IPS-15b (cell line): ENCODE measurements around the gene LYRM7.
"Not testable (repeated sequence)": the region's sequence is repeated elsewhere in the genome, so short reads cannot be mapped to it uniquely, and the experiment has no call there.

ENCODE experiments used
- H3K27me3 ChIP-seq: one replicate; pipeline ENCODE4 v1.6.1; 2013; ENCODE audit warnings: low read length; ENCODE audit not compliant: control insufficient read depth, insufficient read depth
- H3K36me3 ChIP-seq: one replicate; pipeline ENCODE4 v1.6.1; 2013; ENCODE audit warnings: low read length; ENCODE audit not compliant: control insufficient read depth, insufficient read depth
- H3K4me1 ChIP-seq: one replicate; pipeline ENCODE4 v1.6.1; 2013; ENCODE audit warnings: mild to moderate bottlenecking, low read length; ENCODE audit not compliant: control insufficient read depth, insufficient read depth
- H3K4me3 ChIP-seq: one replicate; pipeline ENCODE4 v1.5.1; 2013; ENCODE audit warnings: low read depth, low read length
- H3K9ac ChIP-seq: one replicate; pipeline ENCODE4 v1.6.1; 2013; ENCODE audit warnings: low read depth, mild to moderate bottlenecking, low read length
- H3K9me3 ChIP-seq: one replicate; pipeline ENCODE4 v1.6.1; 2013; ENCODE audit warnings: mild to moderate bottlenecking, low read length; ENCODE audit not compliant: control insufficient read depth, insufficient read depth

The LYRM7 gene

DNA sequence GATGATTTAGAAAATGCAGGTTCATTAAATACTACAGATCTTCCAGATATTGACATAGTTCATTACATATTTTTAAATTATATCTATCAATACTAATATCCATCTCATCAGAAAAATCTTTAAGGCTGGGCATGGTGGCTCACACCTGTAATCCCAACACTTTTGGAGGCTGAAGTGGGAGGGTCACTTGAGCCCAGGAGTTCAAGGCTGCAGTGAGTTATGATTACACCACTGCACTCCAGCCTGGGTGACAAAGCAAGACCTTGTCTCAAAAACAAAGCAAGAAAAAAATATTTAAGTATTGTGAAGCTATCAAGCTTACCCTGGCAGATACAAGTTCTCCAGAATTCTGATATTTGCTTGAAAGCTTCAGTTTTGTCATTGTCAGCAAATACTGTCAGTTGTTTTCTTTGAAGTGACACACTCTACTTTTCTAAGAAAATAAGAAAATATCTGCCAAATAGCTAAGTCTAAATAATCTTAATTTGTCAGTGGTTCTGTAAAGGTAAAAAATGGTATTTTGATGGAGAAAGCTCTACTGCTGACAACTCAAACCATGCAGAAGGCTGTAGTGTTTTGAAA is 14.9 kb downstream of the LYRM7 start:
- H3K9ac ChIP-seq = no peak overlapping the region
- no peaks in the 10 kb centered on the region for H3K27me3 ChIP-seq
- no peak overlapping the region for H3K4me3 ChIP-seq

DNA sequence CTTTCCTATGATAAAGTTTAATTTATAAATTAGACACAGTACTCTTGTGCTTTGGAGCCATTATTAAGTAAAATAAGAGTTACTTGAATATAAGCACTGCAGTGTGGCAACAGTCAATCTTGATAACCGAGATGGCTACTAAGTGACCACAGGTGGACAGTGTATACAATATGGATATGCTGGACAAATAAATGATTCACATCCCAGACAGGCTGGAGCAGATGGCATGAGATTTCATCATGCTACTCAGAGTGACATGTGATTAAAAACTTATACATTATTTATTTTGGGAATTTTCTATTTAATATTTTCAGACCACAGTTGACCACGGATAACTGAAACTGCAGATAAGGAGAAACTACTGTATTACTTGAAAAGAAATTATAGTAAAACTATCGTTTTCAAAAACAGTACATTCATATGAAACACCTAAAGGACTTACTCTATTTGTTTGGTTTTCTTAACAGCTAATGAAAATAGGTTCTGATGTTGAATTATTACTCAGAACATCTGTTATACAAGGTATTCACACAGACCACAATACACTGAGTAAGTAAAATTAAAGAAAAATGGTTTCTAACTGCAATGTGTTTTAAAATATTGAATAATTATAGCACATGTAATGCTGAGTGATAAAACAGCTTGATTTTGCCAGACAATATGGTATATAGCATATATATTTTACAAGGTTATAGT is 16.0 kb downstream of the LYRM7 start:
- H3K27me3 ChIP-seq = no peaks in the 10 kb centered on the region
- no peaks in the 10 kb centered on the region for H3K9me3 ChIP-seq
- H3K4me1 ChIP-seq = no peaks in the 10 kb centered on the region
- H3K9ac ChIP-seq = no peak overlapping the region
- H3K36me3 ChIP-seq = no peaks in the 10 kb centered on the region
- H3K4me3 ChIP-seq = no peak overlapping the region

More for the DNA sequence above, 14.9 kb downstream of the LYRM7 start:
- Histone ChIP-seq H3K36me3 (no peaks in the 10 kb centered on the region), H3K4me1 (no peaks in the 10 kb centered on the region), H3K9me3 (no peaks in the 10 kb centered on the region)

DNA sequence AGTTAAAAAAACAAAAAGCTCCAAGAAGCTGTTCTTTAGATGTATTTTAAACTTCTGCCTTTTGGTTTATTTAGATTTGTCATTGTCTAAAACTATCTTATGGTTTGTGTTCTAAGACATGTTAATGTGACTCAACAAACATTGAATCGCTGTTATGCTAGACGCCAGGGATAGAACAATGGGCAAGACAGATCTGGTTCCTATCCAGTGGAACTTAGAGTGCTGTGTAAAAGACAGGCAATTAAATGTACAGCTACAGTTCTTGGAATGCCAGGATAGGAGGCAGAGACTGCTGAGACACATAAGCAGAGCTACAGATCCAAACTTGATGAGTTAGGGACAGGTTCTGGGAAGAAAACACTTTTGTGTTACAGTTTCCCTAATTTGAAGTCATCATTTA is 22.4 kb downstream of the LYRM7 start:
- Histone ChIP-seq H3K4me3 (no peak overlapping the region), H3K36me3 (no peaks in the 10 kb centered on the region), H3K4me1 (no peaks in the 10 kb centered on the region), H3K9me3 (no peaks in the 10 kb centered on the region), H3K27me3 (no peaks in the 10 kb centered on the region), H3K9ac (no peak overlapping the region)

DNA sequence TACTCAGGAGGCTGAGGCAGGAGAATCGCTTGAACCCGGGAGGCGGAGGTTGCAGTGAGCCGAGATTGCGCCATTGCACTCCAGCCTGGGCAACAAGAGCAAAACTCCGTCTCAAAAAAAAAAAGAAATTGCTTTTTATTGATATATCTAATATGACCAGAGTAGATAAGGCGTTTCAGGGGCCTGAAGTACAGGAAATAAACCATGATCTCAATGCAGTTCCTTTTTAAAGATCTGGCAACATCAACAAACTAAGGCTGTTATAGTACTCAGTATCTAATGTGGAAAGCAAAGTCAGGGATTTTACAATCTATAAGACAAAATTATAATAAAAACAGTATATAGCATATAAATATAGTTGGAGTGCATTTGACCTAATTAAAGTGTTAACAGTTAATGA is 23.2 kb downstream of the LYRM7 start:
- not testable (repeated sequence) for H3K9ac ChIP-seq, H3K27me3 ChIP-seq, H3K4me3 ChIP-seq, H3K36me3 ChIP-seq, H3K4me1 ChIP-seq, H3K9me3 ChIP-seq

DNA sequence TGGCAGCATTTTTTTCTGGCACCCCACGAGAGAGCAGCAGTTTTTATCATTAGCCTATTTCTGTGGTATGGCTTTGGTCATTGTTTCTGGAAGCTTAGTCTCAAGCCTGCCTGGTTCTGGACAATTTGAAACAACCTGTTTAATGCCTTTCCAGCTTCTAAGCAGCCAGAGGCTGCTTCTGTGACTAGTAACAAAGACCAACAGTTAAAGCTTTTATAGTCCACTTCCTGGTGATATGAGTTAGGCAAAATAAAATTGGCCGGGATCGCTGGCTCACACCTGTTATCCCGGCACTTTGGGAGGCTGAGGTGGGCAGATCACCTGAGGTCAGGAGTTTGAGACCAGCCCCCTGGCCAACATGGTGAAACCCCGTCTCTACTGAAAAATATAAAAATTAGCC is 24.0 kb downstream of the LYRM7 start:
- no peak overlapping the region for H3K9ac ChIP-seq
- no peaks in the 10 kb centered on the region for H3K4me1 ChIP-seq
- H3K4me3 ChIP-seq = no peak overlapping the region
- H3K9me3 ChIP-seq = no peaks in the 10 kb centered on the region
- no peaks in the 10 kb centered on the region for H3K36me3 ChIP-seq
- H3K27me3 ChIP-seq = no peaks in the 10 kb centered on the region

DNA sequence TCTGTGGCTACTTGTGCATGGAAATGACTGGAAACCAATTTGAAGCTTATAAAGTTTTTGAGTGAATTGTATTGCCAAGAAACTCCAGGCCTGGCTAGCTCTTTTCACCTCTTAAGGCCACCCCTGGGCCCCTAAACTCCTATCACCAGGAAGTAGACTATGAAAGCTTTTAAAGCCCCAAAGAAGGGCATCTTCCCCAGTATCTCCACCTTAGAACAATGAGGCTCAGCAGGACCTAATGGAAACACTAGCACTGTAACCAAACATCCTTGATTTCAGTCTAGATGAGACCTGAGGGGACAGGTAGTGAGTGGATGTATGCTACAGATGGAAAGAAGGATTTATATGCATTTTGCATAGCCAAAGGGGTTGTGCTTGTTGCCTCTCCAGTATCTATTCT is 25.0 kb downstream of the LYRM7 start:
- H3K9me3 ChIP-seq = no peaks in the 10 kb centered on the region
- H3K4me3 ChIP-seq = no peak overlapping the region
- no peaks in the 10 kb centered on the region for H3K36me3 ChIP-seq
- no peaks in the 10 kb centered on the region for H3K27me3 ChIP-seq
- no peak overlapping the region for H3K9ac ChIP-seq
- no peaks in the 10 kb centered on the region for H3K4me1 ChIP-seq

DNA sequence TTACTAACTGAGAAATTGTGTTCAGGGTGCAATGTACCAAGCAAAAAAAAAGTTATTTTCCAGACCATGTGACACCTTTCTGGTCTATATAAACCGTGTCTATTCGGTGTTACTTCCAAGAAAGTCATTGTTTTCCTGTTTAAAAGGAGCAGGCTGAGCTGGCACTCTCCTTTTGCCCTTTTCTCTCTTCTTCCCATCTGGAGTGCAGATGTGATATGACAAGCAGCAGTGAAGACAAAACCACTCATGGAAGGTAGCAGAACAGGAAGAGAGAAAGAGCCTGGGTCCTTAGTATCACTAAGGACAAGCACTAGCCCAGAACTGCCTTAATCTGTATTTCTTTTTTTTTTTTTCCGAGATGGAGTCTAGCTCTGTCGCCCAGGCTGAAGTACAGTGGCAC is 25.6 kb downstream of the LYRM7 start:
- no peak overlapping the region for H3K9ac ChIP-seq
- no peaks in the 10 kb centered on the region for H3K27me3 ChIP-seq
- H3K9me3 ChIP-seq = no peaks in the 10 kb centered on the region
- no peaks in the 10 kb centered on the region for H3K4me1 ChIP-seq
- H3K36me3 ChIP-seq = no peaks in the 10 kb centered on the region
- H3K4me3 ChIP-seq = no peak overlapping the region

DNA sequence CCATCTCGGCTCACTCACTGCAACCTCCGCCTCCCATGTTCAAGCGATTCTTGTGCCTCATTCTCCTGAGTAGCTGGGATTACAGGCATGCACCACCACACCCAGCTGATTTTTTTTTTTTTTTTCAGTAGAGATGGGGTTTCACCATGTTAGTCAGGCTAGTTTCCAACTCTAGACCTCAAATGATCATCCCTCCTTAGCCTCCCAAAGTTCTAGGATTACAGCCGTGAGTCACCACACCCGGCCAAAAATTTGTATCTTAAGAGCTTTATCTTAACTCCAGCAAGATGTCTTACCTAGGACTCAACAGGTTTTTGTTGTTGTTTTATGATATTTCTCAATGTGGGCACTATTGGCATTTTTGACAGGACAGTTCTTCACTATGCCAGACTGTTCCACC is 27.9 kb downstream of the LYRM7 start:
- Histone ChIP-seq H3K36me3 (no peaks in the 10 kb centered on the region), H3K4me3 (no peak overlapping the region), H3K9me3 (no peaks in the 10 kb centered on the region), H3K9ac (no peak overlapping the region), H3K27me3 (no peaks in the 10 kb centered on the region), H3K4me1 (no peaks in the 10 kb centered on the region)

DNA sequence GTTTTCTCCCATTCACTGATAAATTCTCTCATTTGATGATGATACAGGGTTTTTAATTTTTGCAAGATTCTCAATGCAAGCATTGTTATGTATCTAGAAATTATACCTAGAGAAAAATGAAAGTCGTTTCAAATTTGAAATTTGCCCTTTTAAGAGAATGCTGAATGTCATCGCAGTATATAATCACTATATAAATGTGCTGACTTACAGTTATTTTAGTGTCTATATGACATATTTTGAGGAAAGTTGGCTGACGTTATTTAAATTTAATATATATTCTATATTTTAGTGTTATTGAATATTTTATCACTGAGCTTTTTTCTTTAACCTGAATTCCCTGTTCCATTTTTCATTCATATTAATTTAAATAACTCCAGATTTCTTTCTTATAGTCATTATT is 29.8 kb downstream of the LYRM7 start:
- Histone ChIP-seq H3K4me3 (no peak overlapping the region), H3K9ac (no peak overlapping the region), H3K4me1 (no peaks in the 10 kb centered on the region), H3K36me3 (no peaks in the 10 kb centered on the region), H3K9me3 (no peaks in the 10 kb centered on the region), H3K27me3 (no peaks in the 10 kb centered on the region)

DNA sequence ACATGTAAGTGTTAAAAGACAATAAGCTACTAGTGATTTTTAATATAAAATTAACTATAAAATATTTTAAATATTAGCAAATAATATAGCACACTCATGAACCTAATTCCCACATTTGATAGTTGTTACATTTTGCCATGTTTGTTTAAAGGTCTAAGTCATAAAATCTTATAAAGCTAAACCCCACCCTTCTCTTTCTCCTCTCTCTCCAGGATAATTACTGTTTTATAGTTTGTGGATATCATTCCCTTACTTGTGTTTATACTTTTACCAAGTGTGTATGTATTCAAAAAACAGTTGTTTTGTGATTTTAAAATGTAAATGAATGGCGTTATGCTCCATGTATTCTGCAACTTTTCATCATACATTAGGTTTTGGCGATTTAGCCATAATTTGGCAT is 34.2 kb downstream of the LYRM7 start:
- H3K4me3 ChIP-seq = no peak overlapping the region
- no peaks in the 10 kb centered on the region for H3K27me3 ChIP-seq
- no peaks in the 10 kb centered on the region for H3K36me3 ChIP-seq
- H3K4me1 ChIP-seq = peaks cover 11% of the 10 kb centered on the region
- H3K9me3 ChIP-seq = no peaks in the 10 kb centered on the region
- no peak overlapping the region for H3K9ac ChIP-seq

DNA sequence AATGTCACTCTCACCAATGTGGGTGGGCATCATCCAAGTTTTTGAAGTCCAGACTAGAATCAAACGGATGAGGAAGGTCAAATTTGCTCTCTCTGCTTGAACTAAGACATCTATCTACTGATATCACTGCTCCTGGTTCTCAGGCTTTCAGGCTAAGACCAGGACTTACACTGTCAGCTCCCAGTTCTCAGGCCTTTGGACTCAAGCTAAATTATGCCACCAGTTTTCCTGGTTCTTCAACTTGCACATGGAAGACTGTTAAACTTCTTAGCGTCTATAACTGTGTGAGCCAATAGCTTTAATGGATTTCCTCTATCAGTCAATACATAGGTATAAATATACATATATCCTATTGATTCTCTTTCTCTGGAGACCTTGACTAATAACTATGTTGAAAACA is 35.3 kb downstream of the LYRM7 start:
- Histone ChIP-seq H3K4me3 (no peak overlapping the region), H3K36me3 (no peaks in the 10 kb centered on the region), H3K27me3 (no peaks in the 10 kb centered on the region), H3K9ac (no peak overlapping the region), H3K4me1 (peaks cover 11% of the 10 kb centered on the region), H3K9me3 (no peaks in the 10 kb centered on the region)

DNA sequence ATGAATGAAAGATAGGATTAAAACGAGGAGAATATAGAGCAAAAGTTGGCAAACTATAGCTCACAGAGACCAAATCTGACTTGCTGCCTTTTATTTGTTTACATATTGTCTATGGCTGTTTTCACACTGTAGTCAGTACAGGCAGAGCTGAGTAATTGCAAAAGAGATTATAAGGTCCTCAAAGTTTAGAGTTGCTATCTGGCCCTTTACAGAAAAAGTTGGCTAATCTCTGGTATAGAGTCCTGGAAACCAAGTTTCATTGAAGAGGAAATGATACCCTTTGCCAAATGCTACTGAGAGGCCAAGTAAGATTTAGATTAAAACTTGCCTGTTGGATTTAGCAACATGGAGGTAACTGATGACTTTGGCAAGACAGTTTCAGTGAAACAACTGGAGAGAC is 36.0 kb downstream of the LYRM7 start:
- Histone ChIP-seq H3K9me3 (no peaks in the 10 kb centered on the region), H3K4me3 (no peak overlapping the region), H3K4me1 (peaks cover 11% of the 10 kb centered on the region), H3K36me3 (no peaks in the 10 kb centered on the region), H3K27me3 (no peaks in the 10 kb centered on the region), H3K9ac (no peak overlapping the region)
